BLaER1 treated with 17β-estradiol and CSF1 and Interleukin-3, amounts not matched to agents 10 nM and 100 nM (cell line): Measurements from ENCODE around the gene AP3D1.
A peak's percentile ranks its signal among the peaks of the same experiment; 100 is the strongest.

ENCODE experiments used
- H3K27ac ChIP-seq, 11 experiments: shearing (Covaris generic); formaldehyde crosslinking; 2 replicates each; pipeline ENCODE4 v1.8.1; 2022
- H3K27me3 ChIP-seq, 11 experiments: shearing (Covaris generic); formaldehyde crosslinking; 2 replicates each; pipeline ENCODE4 v1.8.1; 2022
- H3K36me3 ChIP-seq, 11 experiments: shearing (Covaris generic); formaldehyde crosslinking; 2 replicates each; pipeline ENCODE4 v1.8.1; 2022
- H3K4me1 ChIP-seq, 10 experiments: shearing (Covaris generic); formaldehyde crosslinking; 2 replicates each; pipeline ENCODE4 v1.8.1; 2022
- H3K4me2 ChIP-seq, 11 experiments: shearing (Covaris generic); formaldehyde crosslinking; 2 replicates each; pipeline ENCODE4 v1.8.1; 2022
- H3K4me3 ChIP-seq, 10 experiments: shearing (Covaris generic); formaldehyde crosslinking; 2 replicates each; pipeline ENCODE4 v1.8.1; 2022
- H3K9ac ChIP-seq, 11 experiments: shearing (Covaris generic); formaldehyde crosslinking; 2 replicates each; pipeline ENCODE4 v1.8.1; 2022
- H3K9me3 ChIP-seq, 11 experiments: shearing (Covaris generic); formaldehyde crosslinking; replicated peaks in 1 of 11; 2 replicates each; pipeline ENCODE4 v1.8.1; 2022
- H4K20me1 ChIP-seq, 11 experiments: shearing (Covaris generic); formaldehyde crosslinking; 2 replicates each; pipeline ENCODE4 v1.8.1; 2022
- Cebpa-rat ChIP-seq, 11 experiments: shearing (Covaris generic); IDR thresholded peaks; 2 replicates each; pipeline ENCODE4 v1.8.1; 2022

The AP3D1 gene

DNA sequence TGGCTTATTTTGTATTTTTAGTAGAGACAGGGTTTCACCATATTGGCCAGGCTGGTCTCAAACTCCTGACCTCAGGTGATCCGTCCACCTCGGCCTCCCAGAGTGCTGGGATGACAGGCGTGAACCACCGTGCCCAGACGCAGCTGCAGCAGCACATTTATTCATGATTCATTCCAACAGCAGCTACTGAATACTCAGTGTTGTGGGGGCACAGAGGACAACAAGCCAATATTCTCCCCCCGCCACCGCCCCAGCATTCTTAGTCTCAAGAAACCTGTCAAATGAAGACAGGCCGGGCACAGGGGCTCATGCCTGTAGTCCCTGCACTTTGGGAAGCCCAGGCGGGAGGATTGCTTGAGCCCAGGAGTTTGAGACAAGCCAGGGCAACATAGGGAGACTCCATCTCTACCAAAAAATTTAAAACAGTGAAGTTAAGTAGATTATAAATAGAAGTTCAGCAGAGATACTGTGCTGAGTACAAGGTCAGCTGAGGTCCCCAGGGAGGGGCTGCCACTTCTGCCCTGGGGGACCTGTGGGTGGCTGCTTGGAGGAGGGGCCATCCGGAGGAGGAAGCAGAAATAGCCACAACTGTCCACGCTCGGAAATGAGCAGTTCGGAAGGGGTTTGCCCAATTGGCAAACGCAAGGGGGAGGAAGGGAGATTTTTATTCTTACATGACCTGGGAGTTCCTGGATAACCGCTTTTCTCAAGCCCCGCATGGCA is 16.7 kb upstream of the AP3D1 start:
- H3K36me3 ChIP-seq: peaks cover 1 to 17% (median 9%) of the 10 kb centered on the region in 11 experiments; a peak in 19 of 22 replicates
- peaks cover 68 to 81% (median 79%) of the 10 kb centered on the region in 10 experiments for H3K4me1 ChIP-seq
- H3K27ac ChIP-seq: peak overlapping the region; percentile 90 to 97 (median 97)
- peak overlapping the region; percentile 90 to 99 (median 97) for H3K4me2 ChIP-seq
- peak overlapping the region; percentile 43 to 99 (median 93) for H3K4me3 ChIP-seq
- no peaks in the 10 kb centered on the region for H3K27me3 ChIP-seq
- peak overlapping the region; percentile 95 to 99 (median 98) for H3K9ac ChIP-seq
- peak in 5 of 11 experiments; percentile 8 to 48 (median 22); a peak in 3 of 22 replicates for TF ChIP-seq Cebpa-rat (IDR thresholded peaks at IDR 0.05)
- H4K20me1 ChIP-seq: peaks cover 60 to 89% (median 86%) of the 10 kb centered on the region in 11 experiments
- H3K9me3 ChIP-seq: no peaks in the 10 kb centered on the region

DNA sequence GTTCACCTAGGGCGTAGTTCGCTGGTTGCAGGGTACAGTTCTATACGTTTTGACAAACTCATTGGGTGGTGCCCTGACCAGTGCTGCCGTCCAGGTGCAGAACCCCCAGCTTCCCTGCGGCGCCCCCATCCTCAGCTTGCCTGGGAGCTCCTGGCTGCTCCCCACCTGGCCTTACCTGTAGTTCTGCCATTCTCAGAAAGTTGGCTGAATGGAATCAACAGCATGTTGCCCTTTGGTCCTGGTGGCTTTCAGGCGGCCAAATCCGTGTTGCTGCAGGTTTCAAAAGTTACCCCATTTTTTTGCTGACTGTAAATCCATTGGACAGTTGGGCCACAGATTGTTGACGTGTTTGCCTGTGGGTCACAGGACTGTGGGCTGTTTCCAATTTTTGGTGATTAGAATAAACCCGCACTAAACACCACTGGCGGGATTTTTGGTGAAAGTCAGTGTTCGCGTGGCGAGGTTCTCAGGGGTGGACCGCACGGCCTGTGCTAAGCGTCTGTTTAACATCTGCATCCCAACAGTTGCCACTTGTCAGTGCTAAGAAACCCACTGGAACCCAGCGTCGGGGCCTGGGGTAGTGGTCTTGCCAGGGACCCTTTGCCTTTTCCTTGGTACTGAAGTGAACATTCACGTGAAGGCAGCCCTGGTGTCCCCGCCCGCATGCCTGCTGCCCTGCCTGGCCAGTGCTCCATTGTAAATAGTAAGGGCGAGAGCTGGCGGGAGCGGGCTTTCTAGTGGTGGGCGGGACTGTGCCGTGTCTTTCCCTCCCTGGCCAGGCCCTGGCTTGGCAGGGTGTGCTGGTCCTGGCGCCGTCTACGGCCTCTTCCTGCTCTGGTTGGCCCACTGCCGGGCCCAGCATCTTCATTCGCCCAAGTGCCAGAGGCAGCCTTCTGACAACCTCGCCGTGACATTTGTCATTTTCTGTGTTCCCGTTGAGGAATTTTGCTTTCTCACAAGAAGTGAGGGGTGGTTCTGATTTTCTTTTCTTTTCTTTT is 15.7 kb upstream of the AP3D1 start:
- H3K36me3 ChIP-seq: peaks cover 0 to 12% (median 7%) of the 10 kb centered on the region in 11 experiments; a peak in 10 of 22 replicates
- H3K27me3 ChIP-seq: no peaks in the 10 kb centered on the region
- H3K9me3 ChIP-seq: no peaks in the 10 kb centered on the region
- TF ChIP-seq Cebpa-rat (IDR thresholded peaks at IDR 0.05): no peak
- H3K4me3 ChIP-seq: peak overlapping the region; percentile 43 to 99 (median 93); a peak in 18 of 20 replicates
- peak overlapping the region; percentile 95 to 99 (median 98) for H3K9ac ChIP-seq
- H4K20me1 ChIP-seq: peaks cover 50 to 79% (median 76%) of the 10 kb centered on the region in 11 experiments
- H3K4me2 ChIP-seq: peak overlapping the region; percentile 90 to 99 (median 97)
- H3K27ac ChIP-seq: peak overlapping the region; percentile 90 to 97 (median 97); a peak in 21 of 22 replicates
- peaks cover 68 to 81% (median 79%) of the 10 kb centered on the region in 10 experiments for H3K4me1 ChIP-seq

DNA sequence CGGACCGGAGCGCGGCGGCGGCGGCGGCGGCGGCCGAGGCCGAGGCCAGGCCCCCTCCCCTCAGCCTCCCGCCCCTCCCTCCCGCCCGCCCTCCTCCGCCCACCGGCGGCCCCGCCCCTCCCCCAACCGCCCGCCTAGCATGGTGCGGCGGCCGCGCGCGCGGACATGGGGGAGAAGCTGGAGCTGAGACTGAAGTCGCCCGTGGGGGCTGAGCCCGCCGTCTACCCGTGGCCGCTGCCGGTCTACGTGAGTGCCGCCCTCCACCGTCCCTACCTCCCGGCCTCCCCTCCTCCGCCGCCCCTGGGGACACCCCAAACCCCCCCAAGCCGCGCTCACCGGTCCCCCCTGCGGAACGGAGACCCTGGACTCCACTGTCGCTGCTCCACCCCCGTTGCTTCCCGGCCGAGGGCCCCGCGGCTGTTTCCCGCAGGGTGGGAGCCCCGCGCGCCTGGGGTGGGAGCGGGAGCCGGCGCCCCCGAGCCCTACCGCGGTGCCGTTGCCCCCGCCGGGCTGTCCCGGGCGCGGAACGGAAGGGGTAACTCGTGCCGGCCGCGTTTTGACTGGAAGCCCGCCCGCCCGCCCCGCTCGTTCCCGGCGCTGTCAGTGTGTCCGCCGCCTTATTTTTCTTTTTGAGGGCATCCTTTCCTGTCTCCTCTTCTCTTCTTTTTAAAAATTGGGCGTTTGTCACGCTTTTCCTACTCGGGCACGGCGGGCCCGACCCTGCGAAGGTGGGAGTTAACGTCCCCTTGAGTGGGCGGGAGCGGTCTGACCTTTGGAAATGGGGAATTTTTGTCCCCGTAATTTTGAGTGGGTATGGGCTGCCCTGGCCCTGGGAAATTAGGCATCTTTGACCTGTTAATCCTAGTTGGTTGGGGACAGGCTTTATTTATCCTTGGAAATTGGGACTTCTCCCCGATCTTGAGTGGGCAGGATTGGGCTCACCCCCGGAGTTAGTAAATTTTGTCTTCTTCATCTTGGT is 12.9 kb upstream of the AP3D1 start:
- H4K20me1 ChIP-seq: peaks cover 22 to 51% (median 48%) of the 10 kb centered on the region in 11 experiments; a peak in 21 of 22 replicates
- H3K9me3 ChIP-seq: no peaks in the 10 kb centered on the region
- no peaks in the 10 kb centered on the region for H3K27me3 ChIP-seq
- peak overlapping the region; percentile 78 to 99 (median 94) for H3K4me3 ChIP-seq
- no peak for TF ChIP-seq Cebpa-rat (IDR thresholded peaks at IDR 0.05)
- peak overlapping the region; percentile 90 to 97 (median 96) for H3K27ac ChIP-seq
- peak overlapping the region; percentile 95 to 99 (median 98) for H3K9ac ChIP-seq
- H3K36me3 ChIP-seq: peaks cover 0 to 12% (median 7%) of the 10 kb centered on the region in 11 experiments; a peak in 10 of 22 replicates
- H3K4me1 ChIP-seq: peaks cover 43 to 57% (median 53%) of the 10 kb centered on the region in 10 experiments
- peak overlapping the region; percentile 90 to 99 (median 97) for H3K4me2 ChIP-seq

DNA sequence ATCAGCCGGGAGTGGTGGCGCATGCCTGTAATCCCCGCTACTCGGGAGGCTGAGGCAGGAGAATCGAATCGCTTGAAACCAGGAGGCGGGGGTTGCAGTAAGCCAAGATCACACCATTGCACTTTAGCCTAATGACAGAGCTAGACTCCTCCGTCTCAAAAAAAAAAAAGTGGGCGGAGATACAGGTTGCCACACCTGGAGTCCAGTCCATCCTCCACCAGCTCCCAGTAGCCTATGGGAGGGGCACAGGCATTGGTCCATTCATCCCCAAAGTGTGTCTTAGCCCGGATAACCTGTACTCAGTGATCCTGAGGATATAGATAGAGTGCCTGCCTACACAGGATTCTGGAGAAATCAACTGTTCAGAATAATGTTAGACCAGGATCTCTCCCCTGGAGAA is 9.0 kb upstream of the AP3D1 start:
- Histone ChIP-seq H3K36me3 (no peaks in the 10 kb centered on the region), H3K4me3 (no peak overlapping the region), H3K4me1 (peaks cover 19 to 34% (median 29%) of the 10 kb centered on the region in 10 experiments), H3K4me2 (no peak overlapping the region), H3K9ac (no peak overlapping the region), H4K20me1 (peaks cover 8 to 12% (median 9%) of the 10 kb centered on the region in 11 experiments; a peak in 17 of 22 replicates), H3K9me3 (no peaks in the 10 kb centered on the region), H3K27me3 (no peaks in the 10 kb centered on the region), H3K27ac (no peak overlapping the region)
- no peak for TF ChIP-seq Cebpa-rat (IDR thresholded peaks at IDR 0.05)

DNA sequence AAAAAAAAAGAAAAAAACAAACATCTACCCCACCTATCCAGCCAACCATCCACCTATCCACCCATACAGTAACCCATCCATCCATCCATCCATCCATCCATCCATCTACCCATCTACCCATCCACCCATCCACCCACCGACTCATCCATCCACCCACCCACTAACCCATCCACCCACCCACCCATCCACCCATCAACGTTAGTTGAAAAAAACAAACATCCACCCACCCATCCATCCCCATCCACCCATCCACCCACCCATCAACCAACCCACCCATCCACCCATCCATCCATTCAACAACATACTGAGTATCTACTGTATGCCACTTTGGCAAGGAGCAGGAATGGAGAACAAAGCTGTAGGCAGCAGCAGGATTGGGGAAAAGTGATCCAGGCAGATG is 6.1 kb upstream of the AP3D1 start:
- H3K4me2 ChIP-seq: peak overlapping the region in 6 of 11 experiments; percentile 21 to 33 (median 28); a peak in 4 of 22 replicates
- no peak for TF ChIP-seq Cebpa-rat (IDR thresholded peaks at IDR 0.05)
- no peak overlapping the region for H3K27ac ChIP-seq
- no peaks in the 10 kb centered on the region for H4K20me1 ChIP-seq
- H3K9ac ChIP-seq: no peak overlapping the region
- peaks cover 30 to 54% (median 41%) of the 10 kb centered on the region in 10 experiments for H3K4me1 ChIP-seq
- no peak overlapping the region for H3K4me3 ChIP-seq
- no peaks in the 10 kb centered on the region for H3K36me3 ChIP-seq
- no peaks in the 10 kb centered on the region for H3K9me3 ChIP-seq
- H3K27me3 ChIP-seq: no peaks in the 10 kb centered on the region

DNA sequence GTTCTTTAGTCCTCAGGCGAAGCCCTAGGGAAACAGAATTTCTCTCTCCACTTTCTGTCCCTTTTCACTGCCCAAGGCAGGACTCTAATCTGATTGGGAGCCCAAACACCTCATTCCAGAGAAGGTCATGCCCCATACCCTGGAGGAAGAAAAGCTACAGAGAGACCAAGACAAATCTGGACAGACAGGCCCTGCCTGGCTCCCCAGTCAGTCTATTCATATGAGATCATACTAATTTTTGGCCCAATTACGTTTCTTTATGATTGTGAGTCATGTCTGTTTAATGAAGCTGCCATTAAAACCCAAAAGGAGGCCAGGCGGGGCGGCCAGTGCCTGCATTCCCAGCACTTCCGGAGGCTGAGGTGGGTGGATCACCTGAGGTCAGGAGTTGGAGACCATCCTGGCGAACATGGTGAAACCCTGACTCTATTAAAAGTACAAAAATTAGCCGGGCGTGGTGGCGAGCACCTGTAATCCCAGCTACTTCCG is 3.3 kb upstream of the AP3D1 start:
- peaks cover 11 to 16% (median 14%) of the 10 kb centered on the region in 11 experiments; a peak in 20 of 22 replicates for H4K20me1 ChIP-seq
- no peak overlapping the region for H3K27ac ChIP-seq
- no peak overlapping the region for H3K4me3 ChIP-seq
- peak overlapping the region in 6 of 11 experiments; percentile 4 to 52 (median 20); a peak in 5 of 22 replicates for H3K9ac ChIP-seq
- peaks cover 0 to 5% (median under 1%) of the 10 kb centered on the region in 11 experiments; a peak in 4 of 22 replicates for H3K36me3 ChIP-seq
- TF ChIP-seq Cebpa-rat (IDR thresholded peaks at IDR 0.05): no peak
- H3K9me3 ChIP-seq: no peaks in the 10 kb centered on the region
- peaks cover 38 to 64% (median 50%) of the 10 kb centered on the region in 10 experiments for H3K4me1 ChIP-seq
- H3K4me2 ChIP-seq: peak overlapping the region in 10 of 11 experiments; percentile 2 to 55 (median 21); a peak in 12 of 22 replicates
- no peaks in the 10 kb centered on the region for H3K27me3 ChIP-seq

DNA sequence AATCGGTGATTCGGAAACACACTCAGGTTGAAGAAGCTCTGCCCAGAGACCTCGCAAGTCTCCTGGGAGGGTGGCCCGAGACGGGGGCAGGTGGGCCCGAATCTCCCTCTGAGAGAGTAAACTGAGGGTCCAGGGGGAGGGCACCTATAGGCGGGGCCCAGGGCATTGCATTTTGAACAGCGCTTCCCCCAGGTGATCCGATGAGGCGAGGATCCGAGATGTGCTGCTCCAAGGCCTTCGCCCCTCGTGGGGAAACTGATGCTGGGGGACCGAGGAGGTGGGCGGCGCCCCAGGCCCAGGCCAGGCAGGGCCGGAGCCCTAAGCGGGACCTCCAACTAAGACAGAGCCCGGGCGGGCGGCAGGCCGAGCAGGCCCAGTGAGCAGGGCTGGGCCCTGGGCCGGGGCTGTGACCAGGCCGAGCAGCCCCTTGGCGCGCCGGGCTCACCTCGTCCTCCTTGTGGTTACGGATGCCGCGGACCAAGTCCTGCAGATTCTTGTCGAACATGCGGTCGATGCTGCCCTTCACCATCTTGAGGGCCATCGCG is 500 bp downstream of the AP3D1 start:
- Histone ChIP-seq H3K9me3 (no peaks in the 10 kb centered on the region), H3K27ac (peak overlapping the region; percentile 82 to 95 (median 91)), H3K4me3 (peak overlapping the region; percentile 88 to 100 (median 97)), H3K9ac (peak overlapping the region; percentile 89 to 99 (median 97)), H4K20me1 (peaks cover 47 to 54% (median 52%) of the 10 kb centered on the region in 11 experiments), H3K36me3 (peaks cover 5 to 37% (median 24%) of the 10 kb centered on the region in 11 experiments; a peak in 18 of 22 replicates), H3K4me1 (peaks cover 54 to 86% (median 74%) of the 10 kb centered on the region in 10 experiments), H3K4me2 (peak overlapping the region; percentile 92 to 100 (median 98)), H3K27me3 (no peaks in the 10 kb centered on the region)
- TF ChIP-seq Cebpa-rat (IDR thresholded peaks at IDR 0.05): no peak
